NCI-H2227 (cell line): ENCODE measurements around the gene MAN1A2.
"Not testable (repeated sequence)": the region's sequence is repeated elsewhere in the genome, so short reads cannot be mapped to it uniquely, and the experiment has no call there.

Experiments used
- DNase-seq: peaks from one replicate; lab custom pipeline; 2025; ENCODE audit not compliant: unreplicated experiment; lab: John Stamatoyannopoulos, UW

Gene MAN1A2

GRCh38 chr1:117555806-117556205 lies 188.6 kb downstream of the MAN1A2 start:
- DNase-seq, result peak; percentile 8

DNA sequence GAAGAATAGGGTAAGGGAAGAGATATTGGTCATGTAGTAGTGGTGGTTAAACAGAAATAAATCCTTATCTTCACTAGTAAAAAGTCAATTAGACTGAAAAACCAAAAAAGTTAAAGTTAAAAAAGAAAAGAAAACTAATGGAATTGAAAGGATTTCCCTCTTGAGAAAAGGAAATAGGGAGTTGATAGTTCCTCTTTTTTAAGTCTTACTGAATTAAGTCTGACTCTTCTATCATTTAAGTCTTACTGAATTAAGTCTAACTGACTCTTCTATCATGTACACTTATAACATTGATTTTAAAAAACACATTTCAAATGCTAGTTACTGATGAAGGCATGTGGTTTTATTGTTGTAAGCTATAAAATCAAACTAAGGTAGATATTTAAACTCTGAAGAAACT lies 189.1 kb downstream of the MAN1A2 start:
- DNase-seq, result no peak

DNA sequence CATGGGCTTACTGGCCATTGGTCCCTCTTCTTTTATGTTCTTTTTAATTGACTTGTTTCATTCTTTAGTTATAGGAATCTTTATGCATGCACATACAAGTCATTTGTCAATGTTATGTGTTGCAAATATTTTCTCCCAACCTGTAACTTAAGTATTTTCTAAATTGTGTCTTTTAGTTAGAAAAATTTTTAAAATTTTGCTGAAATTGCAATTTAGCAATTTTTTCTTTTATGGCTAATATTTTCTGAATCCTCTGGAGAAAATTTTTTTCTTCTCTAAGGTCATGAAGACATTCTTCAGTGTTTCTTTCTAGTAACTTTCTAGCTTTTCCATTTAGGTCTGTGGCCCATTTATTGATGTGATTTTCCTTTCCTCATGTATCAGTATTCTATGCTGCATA lies 189.7 kb downstream of the MAN1A2 start:
- DNase-seq, result no peak

GRCh38 chr1:117558451-117558850 lies 191.2 kb downstream of the MAN1A2 start:
- DNase-seq, result not testable (repeated sequence)

DNA sequence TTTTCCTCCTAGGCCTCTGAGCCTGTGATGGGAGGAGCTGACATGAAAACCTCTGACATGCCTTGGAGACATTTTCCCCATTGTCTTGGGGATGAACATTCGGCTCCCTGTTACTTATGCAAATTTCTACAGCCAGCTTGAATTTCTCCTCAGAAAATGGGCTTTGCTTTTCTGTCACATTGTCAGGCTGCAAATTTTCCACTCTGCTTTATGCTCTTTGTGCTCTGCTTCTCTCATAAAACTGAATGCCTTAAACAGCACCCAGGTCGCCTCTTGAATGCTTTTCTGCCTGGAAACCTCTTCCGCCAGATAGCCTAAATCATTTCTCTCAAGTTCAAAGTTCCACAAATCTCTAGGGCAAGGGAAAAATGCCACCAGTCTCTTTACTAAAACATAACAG lies 191.9 kb downstream of the MAN1A2 start:
- DNase-seq, result no peak

DNA sequence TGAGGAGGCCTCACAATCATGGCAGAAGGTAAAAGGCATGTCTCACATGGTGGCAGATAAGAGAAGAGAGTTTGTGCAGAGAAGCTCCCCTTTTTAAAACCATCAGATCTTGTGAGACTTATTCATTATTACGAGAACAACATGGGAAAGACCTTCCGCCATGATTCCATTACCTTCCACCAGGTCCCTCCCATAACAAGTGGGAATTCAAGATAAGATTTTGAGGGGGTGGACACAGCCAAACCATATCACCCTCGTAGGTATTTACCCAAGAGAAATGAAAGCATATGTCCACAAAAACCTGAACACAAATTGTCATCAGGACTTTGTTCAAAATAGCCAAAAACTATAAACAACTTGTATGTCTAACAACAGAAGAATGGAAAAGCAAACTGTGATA lies 192.7 kb downstream of the MAN1A2 start:
- DNase-seq, result no peak

- no peak for DNase-seq
Measured at GRCh38 chr1:117561071-117561470, 193.8 kb downstream of the MAN1A2 start.

DNA sequence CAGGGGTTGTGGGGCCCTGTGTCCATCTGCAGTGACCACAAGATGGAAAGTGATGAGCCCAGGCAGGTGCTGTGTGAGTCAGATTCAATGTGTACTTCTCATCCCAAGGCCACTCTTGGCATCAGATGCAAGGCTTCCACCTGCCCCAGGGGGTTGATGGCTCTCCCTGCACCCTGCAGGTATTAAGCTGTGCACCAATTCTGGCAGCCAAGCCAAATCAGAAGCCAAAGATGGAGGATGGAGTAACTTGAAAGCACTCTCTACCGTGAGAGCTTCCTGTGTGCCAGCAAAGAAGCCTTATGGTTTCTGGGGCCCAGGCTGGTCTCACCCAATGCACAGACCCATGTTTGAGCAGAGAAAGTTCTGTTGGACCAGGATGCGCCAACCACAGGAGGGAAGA lies 194.3 kb downstream of the MAN1A2 start:
- no peak for DNase-seq

DNA sequence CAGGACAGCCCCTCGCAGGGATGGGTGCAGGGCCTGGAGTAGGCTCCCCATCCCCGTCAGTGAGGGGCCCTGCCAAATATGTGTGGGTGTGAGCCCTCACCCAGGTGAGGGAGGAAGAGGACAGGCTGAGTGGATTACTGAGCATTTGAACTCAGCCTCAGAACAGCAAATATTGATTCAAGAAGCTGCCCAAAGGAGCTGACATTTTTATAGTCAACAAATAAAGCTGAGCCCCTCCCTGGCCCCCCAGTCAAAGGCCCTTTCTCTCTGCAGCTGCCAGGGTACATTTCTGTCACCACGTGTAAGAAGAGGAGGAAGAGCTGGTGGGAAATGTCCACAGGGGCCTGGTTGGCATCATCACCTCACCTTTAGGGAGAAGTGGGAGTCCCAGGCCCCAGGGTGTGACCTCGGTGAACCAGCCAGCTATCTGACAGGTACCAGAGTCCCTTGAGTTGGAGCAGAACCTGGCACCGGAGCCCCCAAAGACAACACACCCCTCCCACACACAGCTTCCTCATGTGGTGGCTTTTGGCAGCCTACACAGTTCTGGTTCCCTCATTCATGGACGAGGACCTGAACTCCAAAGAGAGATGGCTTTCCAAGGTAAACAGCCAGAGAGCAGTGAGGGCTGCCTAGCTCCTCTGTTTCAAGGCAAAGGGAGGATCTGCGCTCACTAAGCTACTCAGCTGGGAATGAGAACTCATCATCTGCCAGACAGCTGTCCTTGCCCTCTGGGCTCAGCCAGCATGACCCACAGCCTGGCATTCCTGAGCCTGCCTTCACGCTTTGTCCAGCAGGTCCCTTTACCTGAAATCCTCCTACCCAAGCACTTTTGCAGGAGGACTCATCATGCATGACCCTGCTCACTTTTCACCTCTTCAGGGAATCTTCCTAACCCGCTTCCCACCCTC lies 195.6 kb downstream of the MAN1A2 start:
- DNase-seq, result no peak

DNA sequence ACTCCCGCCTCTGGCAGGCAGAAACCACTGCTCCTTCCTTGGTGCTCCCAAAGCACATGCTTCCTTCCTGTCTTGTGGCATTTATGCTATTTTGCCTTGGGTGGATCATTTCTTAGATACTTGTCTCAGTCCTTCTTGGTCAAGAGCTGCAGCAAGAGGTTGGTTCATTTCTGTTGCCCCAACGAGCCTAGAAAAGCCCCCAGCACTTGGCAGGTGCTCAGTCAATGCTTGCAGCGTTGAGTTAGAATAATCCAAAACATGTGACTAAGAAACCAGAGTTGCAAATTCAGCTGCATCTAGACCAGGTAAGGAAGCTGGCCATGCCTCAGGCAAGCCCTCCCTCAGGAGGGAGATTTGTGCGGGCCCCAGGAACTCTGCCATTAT lies 196.2 kb downstream of the MAN1A2 start:
- DNase-seq, result no peak

GRCh38 chr1:117564227-117565075 lies 197.2 kb downstream of the MAN1A2 start:
- DNase-seq, result no peak

DNA sequence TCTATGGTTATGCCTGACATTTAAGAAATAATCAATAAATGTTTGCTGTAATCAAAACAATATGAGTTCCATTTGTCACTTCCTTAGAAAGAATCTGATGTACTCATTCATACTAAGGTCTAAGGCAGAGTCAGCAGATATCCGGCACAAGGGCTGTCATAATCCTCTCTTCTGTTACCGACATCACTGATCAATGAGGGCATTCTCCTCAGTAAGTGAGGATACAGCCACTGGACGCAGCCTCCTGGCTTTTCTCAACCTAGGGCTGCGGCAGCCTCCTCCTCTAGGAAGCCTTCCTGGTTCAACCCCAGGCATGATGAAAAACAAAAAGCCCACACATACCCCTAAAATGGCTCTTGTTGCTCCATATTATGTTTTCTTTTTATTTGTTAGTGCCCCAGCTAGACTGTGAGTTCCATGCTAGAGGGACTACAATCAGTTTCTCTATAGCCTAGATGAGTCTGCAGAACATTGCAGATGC lies 197.9 kb downstream of the MAN1A2 start:
- no peak for DNase-seq

- no peak for DNase-seq
Measured at GRCh38 chr1:117565745-117566455, 198.7 kb downstream of the MAN1A2 start.

GRCh38 chr1:117566556-117566955 lies 199.3 kb downstream of the MAN1A2 start:
- DNase-seq, result no peak

GRCh38 chr1:117567435-117567834 lies 200.2 kb downstream of the MAN1A2 start:
- DNase-seq, result no peak

- DNase-seq, result no peak
Measured at GRCh38 chr1:117567976-117568375, 200.7 kb downstream of the MAN1A2 start.

DNA sequence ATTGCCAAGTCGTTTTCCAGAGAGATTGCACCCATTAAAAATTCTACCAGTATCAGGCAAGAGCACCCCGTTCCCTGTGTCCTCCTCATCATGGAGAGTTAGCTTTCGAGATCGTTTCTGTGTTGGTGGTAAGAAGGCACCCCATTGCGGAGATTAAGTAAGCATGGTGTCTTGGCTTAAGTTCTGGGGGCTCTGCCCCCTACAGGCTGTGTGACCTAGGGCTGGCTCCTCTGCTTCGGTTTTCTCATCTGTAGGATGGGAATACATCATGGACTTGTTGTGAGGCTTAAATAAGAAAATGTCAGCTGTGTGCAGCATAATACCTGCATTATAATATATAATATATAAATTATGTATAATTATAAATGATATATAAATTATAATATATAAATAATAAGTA lies 201.8 kb downstream of the MAN1A2 start:
- DNase-seq, result no peak

GRCh38 chr1:117569856-117570255 lies 202.6 kb downstream of the MAN1A2 start:
- DNase-seq, result no peak

DNA sequence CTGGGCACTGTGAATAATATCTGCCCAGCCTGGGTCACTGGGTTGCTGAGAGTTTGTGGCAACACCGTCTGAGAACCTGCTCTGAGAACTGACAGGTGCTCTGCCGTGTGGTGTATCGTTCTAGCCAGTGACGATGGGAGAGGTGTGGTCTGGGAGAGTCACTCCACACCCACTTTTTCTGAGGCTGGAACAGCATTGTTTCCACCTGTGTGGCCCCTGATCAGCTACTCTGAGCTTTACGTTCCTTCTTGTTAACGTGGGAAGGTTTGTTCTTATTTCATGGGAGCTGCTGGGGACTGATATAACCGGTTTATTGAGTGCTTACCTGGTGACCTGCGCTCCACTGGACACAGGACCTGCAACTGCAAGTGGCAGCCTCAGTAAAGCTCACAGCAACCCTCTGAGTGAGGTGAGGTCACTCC lies 203.8 kb downstream of the MAN1A2 start:
- DNase-seq, result no peak

DNA sequence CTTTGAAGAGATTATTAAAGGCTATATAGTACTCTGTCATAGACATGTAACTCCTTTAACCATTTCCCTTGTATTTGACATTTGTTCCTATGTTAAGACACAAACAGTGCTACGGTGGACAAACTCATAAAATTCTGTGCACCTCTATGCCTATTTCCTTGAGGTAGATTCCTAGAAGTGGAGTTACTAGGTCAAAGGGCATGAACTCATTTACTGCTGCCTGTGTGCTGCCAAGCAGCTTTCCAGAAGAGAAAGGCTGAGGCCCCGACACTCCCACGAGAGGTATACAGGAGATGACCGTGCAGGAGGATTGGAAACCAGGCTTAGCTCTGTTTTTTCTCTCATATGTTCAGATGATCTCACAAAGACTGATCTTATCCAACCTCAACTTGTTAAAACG lies 204.2 kb downstream of the MAN1A2 start:
- DNase-seq, result no peak

DNA sequence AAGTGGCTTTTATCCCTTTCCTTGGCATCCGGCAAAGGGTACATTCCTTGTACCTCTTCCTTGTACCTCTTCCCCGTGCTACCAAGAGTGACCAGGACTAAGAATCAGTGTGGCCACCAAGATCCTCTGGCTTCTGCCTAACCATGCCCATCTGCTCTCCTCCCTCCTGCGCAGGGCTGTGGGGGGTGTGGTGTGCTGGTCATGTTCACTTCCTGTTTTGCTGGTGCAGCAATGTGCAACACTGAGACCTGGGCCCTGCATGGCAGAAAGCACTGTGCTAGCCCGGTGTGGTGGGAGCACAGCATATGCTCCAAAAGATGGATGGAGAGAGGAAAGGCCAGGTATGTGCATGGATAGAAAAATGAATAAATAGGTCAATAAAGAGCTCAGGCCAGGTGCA lies 205.3 kb downstream of the MAN1A2 start:
- DNase-seq, result no peak
